K562 (cell line): Measurements from ENCODE around the gene HOXB7. TPM values are rescaled to one million over a fixed set of nuclear protein-coding genes. Genes with fewer than 3 reads are reported as not detected.

Experiments
- ATAC-seq: fragments of 200-7000 bp; cut with Tn5 transposase; 3 replicates; pipeline ENCODE4 v1.9.1; 2020; ENCODE audit warnings: moderate library complexity
- BruUV-seq: library from RNA; stranded (reverse); fragments of 400-500 nt; replicated peaks from 2 replicates; lab custom pipeline; 2021; lab: Mats Ljungman, UMichigan
- CTCF ChIA-PET: fragments of 300-600 bp; formaldehyde crosslinking; extraction: SDS; loops from one replicate; lab custom pipeline; 2021; ENCODE audit warnings: low intra/inter-chr PET ratio; lab: Yijun Ruan, JAX
- POLR2A ChIA-PET: fragments of 300-600, 350-650 bp; sonication (Branson Sonifier 250); formaldehyde crosslinking; extraction: SDS; loops from one replicate; lab custom pipeline; 2021; ENCODE audit warnings: antibody characterized with exemption, inconsistent platforms; lab: Yijun Ruan, JAX
- DNase-seq, 4 experiments: peaks; one replicate each; pipeline versions ENCODE4 v3.0.0 to v3.0.0-alpha.2; 2011 to 2018; ENCODE audit warnings: low spot score in 3 of 4, mixed read lengths in 3 of 4; ENCODE audit errors: extremely low read depth in 1 of 4
- FAIRE-seq: peaks from 2 replicates; lab custom pipeline; 2011; peaks lifted over from hg19 to GRCh38; lab: Jason Lieb, UNC
- H2AFZ ChIP-seq: 2 replicates; pipeline ENCODE4 v1.6.0; 2011; ENCODE audit warnings: low read depth, low read length, control low read depth, inconsistent platforms
- H3K27ac ChIP-seq: fragments of 200-600 bp; 3 replicates; pipeline ENCODE4 v1.8.0; 2011; ENCODE audit warnings: low read depth, mild to moderate bottlenecking, control low read depth, inconsistent platforms, low read length, moderate library complexity, mixed read lengths; ENCODE audit errors: extremely low read depth
- H3K27me3 ChIP-seq, 2 experiments: fragments of 300-600 bp in 1 of 2; 2 replicates in 1 of 2; 3 replicates in 1 of 2; pipeline versions ENCODE4 v1.6.0 to v1.8.0; 2011; ENCODE audit warnings: inconsistent platforms in 2 of 2, low read length in 2 of 2, mild to moderate bottlenecking in 1 of 2, mixed read lengths in 1 of 2, moderate library complexity in 1 of 2; ENCODE audit not compliant: control insufficient read depth in 2 of 2, insufficient read depth in 2 of 2
- H3K36me3 ChIP-seq: fragments of 300-600 bp; 3 replicates; pipeline ENCODE4 v1.8.0; 2011; ENCODE audit warnings: mild to moderate bottlenecking, low read length, inconsistent platforms; ENCODE audit not compliant: control insufficient read depth, insufficient read depth
- H3K4me1 ChIP-seq, 2 experiments: fragments of 200-600 bp in 1 of 2; replicated peaks in 1 of 2; 2 replicates in 1 of 2; 3 replicates in 1 of 2; pipeline versions ENCODE4 v1.5.1 to v1.8.0; 2011; ENCODE audit warnings: inconsistent platforms in 2 of 2, low read length in 2 of 2, mild to moderate bottlenecking in 1 of 2, mixed read lengths in 1 of 2, moderate library complexity in 1 of 2; ENCODE audit not compliant: control insufficient read depth in 2 of 2, insufficient read depth in 2 of 2
- H3K4me2 ChIP-seq: 2 replicates; pipeline ENCODE4 v1.6.1; 2011; ENCODE audit warnings: low read length, control low read depth, inconsistent platforms, mixed read lengths; ENCODE audit not compliant: insufficient read depth
- H3K4me3 ChIP-seq: fragments of 200-600 bp; sonication (generic), shearing (Covaris generic); 2 replicates; pipeline ENCODE4 v1.5.1; 2016; ENCODE audit warnings: control low read depth, inconsistent platforms
- H3K79me2 ChIP-seq: fragments of 200-600 bp; 3 replicates; pipeline ENCODE4 v1.8.0; 2011; ENCODE audit warnings: low read length, inconsistent platforms; ENCODE audit not compliant: control insufficient read depth, insufficient read depth
- H3K9ac ChIP-seq, 2 experiments: 2 replicates each; pipeline versions ENCODE4 v1.6.0 to v1.6.1; 2011; ENCODE audit warnings: low read depth in 2 of 2, low read length in 2 of 2, control low read depth in 1 of 2, inconsistent platforms in 1 of 2, mild to moderate bottlenecking in 1 of 2, mixed read lengths in 1 of 2; ENCODE audit not compliant: insufficient read depth in 1 of 2
- H3K9me1 ChIP-seq: one replicate; pipeline ENCODE4 v1.6.0; 2011; ENCODE audit warnings: inconsistent platforms, mild to moderate bottlenecking, low read length, moderate library complexity; ENCODE audit not compliant: control insufficient read depth, insufficient read depth
- H3K9me3 ChIP-seq: replicated peaks from 2 replicates; pipeline ENCODE4 v1.5.1; 2011; ENCODE audit warnings: low read depth, low read length, inconsistent platforms; ENCODE audit not compliant: control insufficient read depth, insufficient read depth
- H4K20me1 ChIP-seq: replicated peaks from 2 replicates; pipeline ENCODE4 v1.6.1; 2011; ENCODE audit warnings: low read length, inconsistent platforms, mixed read lengths; ENCODE audit not compliant: control insufficient read depth, insufficient read depth
- C11orf30 ChIP-seq: fragments of 450-650 bp; IDR thresholded peaks from 2 replicates; pipeline ENCODE4 v1.6.1; 2016; ENCODE audit warnings: low read depth, mild to moderate bottlenecking
- DIDO1 ChIP-seq: fragments of 450-650 bp; IDR thresholded peaks from 2 replicates; pipeline ENCODE4 v1.6.1; 2016; ENCODE audit warnings: low read depth, missing biosample characterization, missing genetic modification characterization
- GABPB1 ChIP-seq: sonication (generic); formaldehyde crosslinking; IDR thresholded peaks from 2 replicates; pipeline ENCODE4 v1.8.0; 2022; ENCODE audit warnings: mild to moderate bottlenecking, missing genetic modification reagents
- GATAD2B ChIP-seq: fragments of 450-650 bp; IDR thresholded peaks from 2 replicates; pipeline ENCODE4 v1.6.1; 2017; ENCODE audit warnings: mild to moderate bottlenecking, borderline replicate concordance
- GTF2E2 ChIP-seq: fragments of 200-800 bp; sonication (Bioruptor generic); IDR thresholded peaks from 2 replicates; pipeline ENCODE4 v1.6.1; 2016; ENCODE audit warnings: missing genetic modification characterization, missing compliant biosample characterization
- HCFC1 ChIP-seq: IDR thresholded peaks from 2 replicates; pipeline ENCODE4 v1.6.1; 2012; ENCODE audit warnings: low read depth, low read length, improper control_type of control experiment
- KDM5B ChIP-seq: fragments of 200-600 bp; sonication (generic); IDR thresholded peaks from 2 replicates; pipeline ENCODE4 v1.6.1; 2012; ENCODE audit warnings: low read depth, mild to moderate bottlenecking, moderate library complexity, low read length, control low read depth, inconsistent platforms; ENCODE audit not compliant: insufficient replicate concordance
- NFRKB ChIP-seq: fragments of 450-650 bp; IDR thresholded peaks from 2 replicates; pipeline ENCODE4 v1.6.1; 2016; ENCODE audit warnings: low read depth
- RBFOX2 ChIP-seq: fragments of 200-400 bp; formaldehyde crosslinking; IDR thresholded peaks from 2 replicates; pipeline ENCODE4 v1.6.1; 2017; ENCODE audit warnings: low read depth, mild to moderate bottlenecking, low read length, moderate library complexity
- SMAD2 ChIP-seq: fragments of 150-350 bp; IDR thresholded peaks from 2 replicates; pipeline ENCODE4 v1.6.1; 2014; ENCODE audit warnings: low read depth, mild to moderate bottlenecking, low read length
- SUPT5H ChIP-seq: fragments of 450-650 bp; IDR thresholded peaks from 2 replicates; pipeline ENCODE4 v1.6.1; 2016
- TBL1XR1 ChIP-seq, 2 experiments: IDR thresholded peaks; 2 replicates each; pipeline ENCODE4 v1.6.1; 2012; ENCODE audit warnings: improper control_type of control experiment in 2 of 2, low read length in 2 of 2, mild to moderate bottlenecking in 1 of 2
- YY1 ChIP-seq, 3 experiments: IDR thresholded peaks; 2 replicates each; pipeline ENCODE4 v1.6.1; 2011; ENCODE audit warnings: low read length in 2 of 3, mild to moderate bottlenecking in 2 of 3, moderate library complexity in 2 of 3, borderline replicate concordance in 1 of 3, control low read depth in 1 of 3, low read depth in 1 of 3; ENCODE audit not compliant: insufficient read depth in 3 of 3, insufficient replicate concordance in 2 of 3, control insufficient read depth in 1 of 3, insufficient read length in 1 of 3; ENCODE audit errors: extremely low read depth in 1 of 3
- ZNF277 ChIP-seq: fragments of 250-450 bp; sonication (Bioruptor Pico); IDR thresholded peaks from 2 replicates; pipeline ENCODE4 v1.8.0; 2022; ENCODE audit warnings: inconsistent platforms, mild to moderate bottlenecking, moderate library complexity, borderline replicate concordance
- ZNF75A ChIP-seq: fragments of 450-650 bp; formaldehyde crosslinking; IDR thresholded peaks from 2 replicates; pipeline ENCODE4 v1.4.0; 2020; ENCODE audit warnings: mild to moderate bottlenecking
- WGBS: fragments of 100-300 bp; shearing (Covaris generic); methylation state at CpG from one replicate; pipeline ENCODE4 v1.1.6; 2016; ENCODE audit warnings: low coverage, mixed read lengths; ENCODE audit not compliant: insufficient coverage; ENCODE audit errors: missing lambda C conversion rate; 5-methylcytosine and 5-hydroxymethylcytosine counted together
- in situ Hi-C: fragments of 300-500 bp; cut with MboI; formaldehyde crosslinking; loops from 4 replicates; pipeline ENCODE4 v1.15.0; 2018; ENCODE audit warnings: inconsistent platforms, mixed read lengths
- intact Hi-C: fragments of 100-400 bp; cut with micrococcal nuclease; formaldehyde crosslinking; loops from 2 replicates; pipeline ENCODE4 v1.14.2; 2022
- polyA plus RNA-seq, 8 experiments: library from polyadenylated mRNA; depleted of rRNA in 4 of 8; stranded (reverse) in 5 of 8; unstranded in 3 of 8; fragments of >200 nt; fragmentation: Nextera tagmentation in 2 of 8; fragmentation: Illumina TruSeq in 1 of 8; extraction: Ambion mirVana in 2 of 8; extraction: Trizol in 1 of 8; gene quantifications; 2 replicates each; pipeline versions ENCODE4 v1.2.1 to v1.2.3, GENCODE V29; 2011 to 2014; ENCODE audit warnings: inconsistent platforms in 1 of 8, missing spikeins in 1 of 8
- total RNA-seq, 7 experiments: library from RNA; depleted of rRNA in 6 of 7; stranded (reverse); fragments of >200 nt in 6 of 7; fragmentation: Illumina TruSeq in 2 of 7; extraction: Trizol in 2 of 7; gene quantifications; 2 replicates each; pipeline versions ENCODE4 v1.2.1 to v1.2.3, GENCODE V29; 2011 to 2021; ENCODE audit warnings: low replicate concordance in 1 of 7
- TF ChIP-seq, protein P1 (sequence below): fragments of 450-650 bp; IDR thresholded peaks from 2 replicates; pipeline ENCODE4 v1.6.1; 2016; ENCODE audit warnings: antibody characterized with exemption
- TF ChIP-seq, protein P2 (sequence below): fragments of 250-450 bp; sonication (Bioruptor Pico); IDR thresholded peaks from 2 replicates; pipeline ENCODE4 v1.6.1; 2021; ENCODE audit warnings: mild to moderate bottlenecking

The HOXB7 gene
- total and polyA plus RNA-seq, 9 of the 15 experiments (the other 6 are each of a cell fraction or from before 2014, with no cell fraction given) = 5.5 to 16.7 (median 8.3) TPM

DNA sequence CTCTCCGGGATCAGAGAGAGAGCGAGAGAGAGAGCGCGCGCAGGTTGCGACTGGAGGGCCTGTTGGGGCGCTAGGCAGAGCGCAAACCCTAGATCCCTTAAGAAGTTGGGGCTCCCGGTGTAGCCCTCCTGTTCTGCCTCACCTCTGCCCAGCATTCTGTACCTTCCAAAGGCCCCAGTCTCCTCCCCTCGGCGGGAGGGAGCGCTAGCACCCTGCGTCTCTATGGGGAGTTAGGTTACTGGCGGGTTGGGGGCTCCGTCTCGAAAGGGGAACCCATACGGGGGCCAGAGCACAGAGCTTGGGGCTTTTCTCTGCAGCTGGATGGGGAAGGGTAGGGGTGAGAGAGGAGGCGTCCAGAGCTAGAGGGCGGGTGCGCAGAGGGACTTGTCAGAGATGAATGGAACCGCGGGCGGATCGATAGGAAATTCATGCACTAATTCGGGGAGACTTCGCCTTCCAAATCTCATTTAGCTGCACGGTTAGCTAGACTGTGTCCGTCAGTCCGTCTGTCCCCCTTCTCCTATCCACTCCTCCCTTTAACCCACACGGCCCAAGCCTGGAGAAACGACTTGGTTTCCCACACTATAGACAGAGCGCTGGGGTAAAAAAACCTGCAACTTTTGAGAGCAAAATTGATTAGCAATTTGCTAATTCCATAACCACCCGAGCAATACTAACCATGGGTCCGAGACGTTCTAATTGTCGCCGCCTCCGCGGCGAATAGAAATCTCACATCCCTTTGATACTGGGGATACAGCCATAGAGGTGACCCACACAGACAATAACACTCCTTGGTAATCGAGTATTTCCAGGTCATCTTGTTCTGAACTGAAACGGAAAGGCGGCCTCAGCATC lies 32.0 kb downstream of the HOXB7 start:
- no peaks in the 10 kb centered on the region for H3K27me3 ChIP-seq
- under 1% methylated on average over 41 of the region's 43 CpGs for WGBS
- peak overlapping the region; percentile 71 for H3K4me3 ChIP-seq
- H3K79me2 ChIP-seq = peaks cover 98% of the 10 kb centered on the region
- H3K36me3 ChIP-seq = peaks cover 25% of the 10 kb centered on the region; the same call in 2 of the 3 replicates
- ChIA-PET POLR2A (interaction anchor here (0.6 to 1.0 kb wide), 5 partner anchors 17 to 483 kb away, joined by 3 read pairs; no protein-coding TSS in a partner anchor), CTCF (interaction anchor here (0.7 kb wide), 1 partner anchor 239 kb away, joined by 4 read pairs; no protein-coding TSS in a partner anchor)
- no peaks in the 10 kb centered on the region for H3K9me1 ChIP-seq
- H4K20me1 ChIP-seq = no peaks in the 10 kb centered on the region
- H3K4me2 ChIP-seq = peak overlapping the region; percentile 93
- peaks cover 43 to 51% of the 10 kb centered on the region in 2 experiments for H3K4me1 ChIP-seq
- peak in 3 of 4 experiments; percentile 57 to 62 (median 60) for DNase-seq
- intact Hi-C loops = loop anchor here (1.0 kb wide), 1 partner anchor 32 kb away; no protein-coding TSS in a partner anchor
- H3K9ac ChIP-seq = peak overlapping the region; percentile 95 to 97
- TSS peak; percentile 62 for BruUV-seq
- H3K9me3 ChIP-seq = no peaks in the 10 kb centered on the region
- peak; percentile 28 for ATAC-seq
- in situ Hi-C loops = no loop called here
- H3K27ac ChIP-seq = peak overlapping the region; percentile 95
- FAIRE-seq = no peak
- peak overlapping the region; percentile 61; the same call in 1 of the 2 replicates for H2AFZ ChIP-seq
- TF ChIP-seq SMAD2 (no peak), DIDO1 (tag) (no peak), HCFC1 (no peak), C11orf30 (no peak), GATAD2B (no peak), GTF2E2 (tag) (no peak), NFRKB (peak; percentile 62; the same call in 1 of the 2 replicates), ZNF277 (no peak), ZNF75A (no peak), YY1 (IDR thresholded peaks at IDR 0.05; ENCODE audit: borderline replicate concordance in 1 of 3, control insufficient read depth in 1 of 3, extremely low read depth in 1 of 3, insufficient read depth in 3 of 3, insufficient read length in 1 of 3, insufficient replicate concordance in 2 of 3, low read depth in 1 of 3, low read length in 2 of 3) (peak in 1 of 3 experiments; percentile 31), KDM5B (peak; percentile 34), GABPB1 (peak; percentile 41; the same call in 1 of the 2 replicates), RBFOX2 (peak; percentile 71), TBL1XR1 (IDR thresholded peaks at IDR 0.05; ENCODE audit: low read length in 2 of 2) (no peak), SUPT5H (peak; percentile 38)
- TF ChIP-seq, protein P1, sequence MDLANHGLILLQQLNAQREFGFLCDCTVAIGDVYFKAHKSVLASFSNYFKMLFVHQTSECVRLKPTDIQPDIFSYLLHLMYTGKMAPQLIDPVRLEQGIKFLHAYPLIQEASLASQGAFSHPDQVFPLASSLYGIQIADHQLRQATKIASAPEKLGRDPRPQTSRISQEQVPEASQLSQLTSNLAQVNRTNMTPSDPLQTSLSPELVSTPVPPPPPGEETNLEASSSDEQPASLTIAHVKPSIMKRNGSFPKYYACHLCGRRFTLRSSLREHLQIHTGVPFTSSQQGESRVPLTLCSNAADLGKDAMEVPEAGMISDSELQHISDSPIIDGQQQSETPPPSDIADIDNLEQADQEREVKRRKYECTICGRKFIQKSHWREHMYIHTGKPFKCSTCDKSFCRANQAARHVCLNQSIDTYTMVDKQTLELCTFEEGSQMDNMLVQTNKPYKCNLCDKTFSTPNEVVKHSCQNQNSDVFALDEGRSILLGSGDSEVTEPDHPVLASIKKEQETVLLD = peak; percentile 59
- TF ChIP-seq, protein P2, sequence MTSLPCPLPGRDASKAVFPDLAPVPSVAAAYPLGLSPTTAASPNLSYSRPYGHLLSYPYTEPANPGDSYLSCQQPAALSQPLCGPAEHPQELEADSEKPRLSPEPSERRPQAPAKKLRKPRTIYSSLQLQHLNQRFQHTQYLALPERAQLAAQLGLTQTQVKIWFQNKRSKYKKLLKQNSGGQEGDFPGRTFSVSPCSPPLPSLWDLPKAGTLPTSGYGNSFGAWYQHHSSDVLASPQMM (CRISPR knock-in tag) = no peak
